HG03175 (cell line): ENCODE results near the gene SERPINE1.
"Not testable (repeated sequence)": the region's sequence is repeated elsewhere in the genome, so short reads cannot be mapped to it uniquely, and the experiment has no call there.

Experiments
- ATAC-seq: cut with Tn5 transposase; IDR thresholded peaks from one replicate; pipeline ENCODE4 v1.9.1; 2021; ENCODE audit warnings: mild to moderate bottlenecking, moderate library complexity; ENCODE audit not compliant: unreplicated experiment

SERPINE1 gene

DNA sequence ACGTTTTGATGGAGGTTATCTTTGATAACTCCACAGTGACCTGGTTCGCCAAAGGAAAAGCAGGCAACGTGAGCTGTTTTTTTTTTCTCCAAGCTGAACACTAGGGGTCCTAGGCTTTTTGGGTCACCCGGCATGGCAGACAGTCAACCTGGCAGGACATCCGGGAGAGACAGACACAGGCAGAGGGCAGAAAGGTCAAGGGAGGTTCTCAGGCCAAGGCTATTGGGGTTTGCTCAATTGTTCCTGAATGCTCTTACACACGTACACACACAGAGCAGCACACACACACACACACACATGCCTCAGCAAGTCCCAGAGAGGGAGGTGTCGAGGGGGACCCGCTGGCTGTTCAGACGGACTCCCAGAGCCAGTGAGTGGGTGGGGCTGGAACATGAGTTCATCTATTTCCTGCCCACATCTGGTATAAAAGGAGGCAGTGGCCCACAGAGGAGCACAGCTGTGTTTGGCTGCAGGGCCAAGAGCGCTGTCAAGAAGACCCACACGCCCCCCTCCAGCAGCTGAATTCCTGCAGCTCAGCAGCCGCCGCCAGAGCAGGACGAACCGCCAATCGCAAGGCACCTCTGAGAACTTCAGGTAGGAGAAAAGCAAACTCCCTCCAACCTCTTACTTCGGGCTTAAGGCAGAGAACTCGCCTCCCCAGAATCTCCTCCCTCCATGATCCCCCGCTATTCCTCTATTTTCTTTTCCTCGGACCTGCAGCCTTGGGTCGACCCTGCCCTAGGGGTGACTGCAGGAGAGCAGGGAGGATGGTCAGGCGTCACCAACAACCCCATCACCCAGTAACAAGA is at the start of gene SERPINE1:
Gene SERPINE1, plus strand, starts transcription at position 454 of the 809 bp plus-strand sequence. CDS start 1,290 bp downstream, outside the sequence.
- ATAC-seq = peak; percentile 47

DNA sequence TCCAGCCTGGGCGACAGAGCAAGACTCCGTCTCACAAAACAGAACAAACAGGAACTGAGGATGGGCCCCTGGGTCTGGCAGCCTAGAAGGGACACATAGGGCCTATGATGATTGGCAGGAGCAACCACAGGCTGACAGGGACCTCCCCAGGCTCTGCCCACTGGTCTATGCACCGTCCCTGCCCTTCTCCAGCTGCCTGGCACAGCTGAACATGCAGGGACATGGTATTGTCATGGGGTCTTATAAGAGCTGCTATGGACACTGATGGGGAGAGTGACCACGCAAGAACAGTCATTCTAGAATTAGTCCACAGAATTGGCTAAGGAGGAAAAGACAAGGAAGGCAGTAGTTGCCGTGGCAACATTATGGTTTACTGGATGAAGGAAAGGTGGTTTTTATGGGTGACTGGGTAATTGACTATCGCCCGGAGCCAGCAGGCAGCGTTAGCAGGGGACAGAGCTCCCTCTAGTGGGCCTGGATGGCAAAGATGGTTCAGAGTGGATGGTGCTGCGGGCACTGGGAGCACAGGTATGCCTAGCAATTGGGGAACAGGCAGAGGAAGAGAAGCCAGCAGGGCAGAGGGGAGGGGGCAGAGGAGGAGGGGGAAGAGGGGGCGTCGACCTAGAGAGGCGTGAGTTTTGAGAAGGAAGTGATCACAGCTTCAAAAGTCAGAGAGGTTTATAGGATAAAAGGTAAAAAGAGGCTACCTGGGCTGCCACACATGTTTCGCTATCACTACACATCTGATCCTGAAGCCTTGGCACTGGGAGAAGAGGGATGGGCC is 49.4 kb upstream of the SERPINE1 start:
- peak; percentile 67 for ATAC-seq

DNA sequence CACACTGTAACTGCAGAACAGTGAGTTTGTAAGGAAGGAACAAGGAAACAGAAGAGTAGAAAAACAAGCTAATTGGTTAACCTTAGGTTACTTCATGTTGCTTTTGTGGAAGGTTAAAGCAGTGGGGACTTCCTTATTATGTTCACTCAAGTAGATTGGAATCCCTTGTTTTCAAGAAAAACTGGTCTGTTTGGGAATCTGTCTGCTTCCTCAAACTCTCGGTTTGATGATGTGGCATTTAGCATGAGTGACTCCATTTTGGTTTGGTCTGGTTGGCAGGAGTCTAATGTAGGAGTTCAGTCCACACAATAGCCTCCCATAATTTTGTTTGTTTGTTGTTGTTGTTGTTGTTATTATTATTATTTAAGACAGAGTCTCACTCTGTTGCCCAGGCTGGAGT is 45.5 kb upstream of the SERPINE1 start:
- ATAC-seq = no peak

DNA sequence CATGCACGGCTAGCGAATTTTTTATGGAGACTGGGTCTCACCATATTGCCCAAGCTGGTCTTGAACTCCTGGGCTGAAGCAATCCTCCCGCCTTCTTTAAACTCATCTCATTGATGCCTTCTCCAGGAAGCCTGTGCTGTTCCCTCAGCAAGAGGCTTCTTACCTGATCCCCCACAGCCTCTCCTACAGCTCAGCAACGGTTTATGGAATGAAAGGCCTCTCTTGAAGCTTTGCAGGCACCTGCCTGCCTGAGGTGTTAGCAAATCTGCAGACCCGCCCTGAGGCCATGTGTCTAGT is 42.1 kb upstream of the SERPINE1 start:
- no peak for ATAC-seq

DNA sequence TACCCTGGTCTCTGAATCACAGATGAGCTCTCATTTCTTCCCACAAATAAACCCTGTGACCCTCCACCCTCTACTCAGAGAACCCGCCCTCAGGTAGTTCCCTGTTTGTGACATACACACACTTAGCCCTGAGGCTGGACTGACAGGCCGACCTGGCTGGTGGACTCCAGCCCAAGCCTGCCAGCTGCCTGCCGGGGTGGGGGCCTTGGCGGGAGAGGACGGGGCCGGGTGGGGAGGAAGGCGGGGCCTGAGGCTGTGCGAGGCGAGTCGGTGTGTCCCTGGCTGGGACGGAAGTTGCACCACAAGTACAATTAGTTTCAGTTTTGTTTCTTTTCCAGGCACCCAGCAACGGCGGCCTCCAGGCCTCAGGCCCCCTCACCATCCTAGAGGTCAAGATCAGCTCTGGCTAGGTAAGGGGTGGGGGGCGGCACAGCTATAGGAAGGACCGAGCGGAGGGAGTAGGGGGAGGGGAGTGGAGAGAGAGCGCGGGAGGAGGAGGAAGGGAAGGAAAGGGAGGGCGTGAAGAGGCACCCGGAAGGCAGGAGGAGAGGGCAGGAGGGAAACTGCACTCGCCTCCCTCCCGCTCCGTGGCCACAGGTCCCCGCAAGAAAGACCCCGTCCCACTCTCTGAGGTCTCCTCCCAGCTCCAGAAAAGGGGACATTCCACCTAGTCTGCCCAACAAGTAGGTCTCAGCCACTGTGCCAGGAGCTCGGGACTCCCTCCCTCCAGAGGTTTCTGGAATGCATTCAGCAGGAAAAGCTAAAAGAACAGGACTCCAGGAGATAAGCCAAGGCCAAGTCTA is 41.5 kb upstream of the SERPINE1 start, which contains the start of gene TRIM56:
Gene TRIM56, plus strand, starts transcription at position 320 of the 803 bp plus-strand sequence. CDS start 1,832 bp downstream, outside the sequence.
- peak; percentile 79 for ATAC-seq

DNA sequence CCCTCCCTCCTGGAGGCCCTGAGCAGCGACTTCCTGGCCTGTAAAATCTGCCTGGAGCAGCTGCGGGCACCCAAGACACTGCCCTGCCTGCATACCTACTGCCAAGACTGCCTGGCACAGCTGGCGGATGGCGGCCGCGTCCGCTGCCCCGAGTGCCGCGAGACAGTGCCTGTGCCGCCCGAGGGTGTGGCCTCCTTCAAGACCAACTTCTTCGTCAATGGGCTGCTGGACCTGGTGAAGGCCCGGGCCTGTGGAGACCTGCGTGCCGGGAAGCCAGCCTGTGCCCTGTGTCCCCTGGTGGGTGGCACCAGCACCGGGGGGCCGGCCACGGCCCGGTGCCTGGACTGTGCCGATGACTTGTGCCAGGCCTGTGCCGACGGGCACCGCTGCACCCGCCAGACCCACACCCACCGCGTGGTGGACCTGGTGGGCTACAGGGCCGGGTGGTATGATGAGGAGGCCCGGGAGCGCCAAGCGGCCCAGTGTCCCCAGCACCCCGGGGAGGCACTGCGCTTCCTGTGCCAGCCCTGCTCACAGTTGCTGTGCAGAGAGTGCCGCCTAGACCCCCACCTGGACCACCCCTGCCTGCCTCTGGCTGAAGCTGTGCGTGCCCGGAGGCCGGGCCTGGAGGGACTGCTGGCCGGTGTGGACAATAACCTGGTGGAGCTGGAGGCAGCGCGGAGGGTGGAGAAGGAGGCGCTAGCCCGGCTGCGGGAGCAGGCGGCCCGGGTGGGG is 39.4 kb upstream of the SERPINE1 start:
- no peak for ATAC-seq

DNA sequence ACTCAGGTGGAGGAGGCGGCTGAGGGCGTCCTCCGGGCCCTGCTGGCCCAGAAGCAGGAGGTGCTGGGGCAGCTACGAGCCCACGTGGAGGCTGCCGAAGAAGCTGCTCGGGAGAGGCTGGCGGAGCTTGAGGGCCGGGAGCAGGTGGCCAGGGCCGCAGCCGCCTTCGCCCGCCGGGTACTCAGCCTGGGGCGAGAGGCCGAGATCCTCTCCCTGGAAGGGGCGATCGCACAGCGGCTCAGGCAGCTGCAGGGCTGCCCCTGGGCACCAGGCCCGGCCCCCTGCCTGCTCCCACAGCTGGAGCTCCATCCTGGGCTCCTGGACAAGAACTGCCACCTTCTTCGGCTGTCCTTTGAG is 38.9 kb upstream of the SERPINE1 start:
- no peak for ATAC-seq

DNA sequence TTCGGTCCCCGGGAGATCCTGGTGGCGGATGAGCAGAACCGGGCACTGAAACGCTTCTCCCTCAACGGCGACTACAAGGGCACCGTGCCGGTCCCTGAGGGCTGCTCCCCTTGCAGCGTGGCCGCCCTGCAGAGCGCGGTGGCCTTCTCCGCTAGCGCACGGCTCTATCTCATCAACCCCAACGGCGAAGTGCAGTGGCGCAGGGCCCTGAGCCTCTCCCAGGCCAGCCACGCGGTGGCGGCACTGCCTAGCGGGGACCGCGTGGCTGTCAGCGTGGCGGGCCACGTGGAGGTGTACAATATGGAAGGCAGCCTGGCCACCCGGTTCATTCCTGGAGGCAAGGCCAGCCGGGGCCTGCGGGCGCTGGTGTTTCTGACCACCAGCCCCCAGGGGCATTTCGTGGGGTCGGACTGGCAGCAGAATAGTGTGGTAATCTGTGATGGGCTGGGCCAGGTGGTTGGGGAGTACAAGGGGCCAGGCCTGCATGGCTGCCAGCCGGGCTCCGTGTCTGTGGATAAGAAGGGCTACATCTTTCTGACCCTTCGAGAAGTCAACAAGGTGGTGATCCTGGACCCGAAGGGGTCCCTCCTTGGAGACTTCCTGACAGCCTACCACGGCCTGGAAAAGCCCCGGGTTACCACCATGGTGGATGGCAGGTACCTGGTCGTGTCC is 37.9 kb upstream of the SERPINE1 start:
- ATAC-seq = no peak

DNA sequence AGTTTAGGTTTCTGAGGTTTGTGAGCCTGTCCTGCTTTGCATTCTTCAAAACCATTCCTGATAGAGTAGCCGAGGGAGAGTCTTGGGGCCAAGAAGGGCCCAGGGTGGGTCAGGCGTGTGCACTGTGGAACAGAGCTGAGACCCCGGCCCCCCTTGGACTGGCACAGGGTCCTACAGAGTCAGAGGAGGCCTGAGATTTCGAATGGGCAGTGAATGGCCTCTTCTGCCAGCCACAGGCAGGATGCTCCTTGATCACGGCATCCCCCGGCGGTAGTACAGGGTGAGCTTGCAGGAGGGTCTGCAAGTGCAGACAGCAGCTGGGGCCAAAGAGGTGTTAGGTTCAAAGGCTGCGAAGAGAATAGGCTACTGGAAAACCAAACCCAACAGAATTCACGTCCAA is 37.0 kb upstream of the SERPINE1 start:
- ATAC-seq = no peak

DNA sequence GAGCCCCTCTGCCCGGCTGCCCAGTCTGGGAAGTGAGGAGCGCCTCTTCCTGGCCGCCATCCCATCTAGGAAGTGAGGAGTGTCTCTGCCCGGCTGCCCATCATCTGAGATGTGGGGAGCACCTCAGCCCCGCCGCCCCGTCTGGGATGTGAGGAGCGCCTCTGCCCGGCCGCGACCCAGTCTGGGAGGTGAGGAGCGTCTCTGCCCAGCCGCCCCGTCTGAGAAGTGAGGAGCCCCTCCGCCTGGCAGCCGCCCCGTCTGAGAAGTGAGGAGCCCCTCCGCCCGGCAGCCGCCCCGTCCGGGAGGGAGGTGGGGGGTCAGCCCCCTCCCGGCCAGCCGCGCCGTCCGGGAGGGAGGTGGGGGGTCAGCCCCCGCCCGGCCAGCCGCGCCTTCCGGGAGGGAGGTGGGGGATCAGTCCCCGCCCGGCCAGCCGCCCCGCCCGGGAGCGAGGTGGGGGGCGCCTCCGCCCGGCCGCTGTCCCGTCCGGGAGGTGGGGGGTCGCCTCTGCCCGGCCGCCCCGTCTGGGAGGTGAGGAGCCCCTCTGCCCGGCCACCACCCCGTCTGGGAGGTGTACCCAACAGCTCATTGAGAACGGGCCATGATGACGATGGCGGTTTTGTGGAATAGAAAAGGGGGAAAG is 34.5 kb upstream of the SERPINE1 start:
- ATAC-seq = not testable (repeated sequence)

DNA sequence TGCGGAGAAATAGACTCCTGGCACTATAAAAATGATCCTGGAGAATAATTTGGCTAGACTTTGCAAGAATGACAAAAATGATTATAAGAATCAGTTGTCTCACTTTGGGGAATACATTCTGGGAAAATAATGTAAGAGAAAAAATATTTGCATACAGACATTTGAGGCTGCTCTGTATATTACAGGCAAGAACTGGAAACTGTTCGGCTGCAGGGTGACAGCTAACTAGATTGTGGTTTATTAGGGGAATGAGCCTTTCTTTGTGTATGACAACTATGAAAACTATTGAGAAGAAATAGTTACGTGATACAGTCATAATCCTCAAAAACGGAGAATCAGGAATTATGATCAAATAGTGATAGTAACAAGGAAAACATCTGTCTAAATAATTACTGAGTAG is 33.0 kb upstream of the SERPINE1 start:
- ATAC-seq = no peak

DNA sequence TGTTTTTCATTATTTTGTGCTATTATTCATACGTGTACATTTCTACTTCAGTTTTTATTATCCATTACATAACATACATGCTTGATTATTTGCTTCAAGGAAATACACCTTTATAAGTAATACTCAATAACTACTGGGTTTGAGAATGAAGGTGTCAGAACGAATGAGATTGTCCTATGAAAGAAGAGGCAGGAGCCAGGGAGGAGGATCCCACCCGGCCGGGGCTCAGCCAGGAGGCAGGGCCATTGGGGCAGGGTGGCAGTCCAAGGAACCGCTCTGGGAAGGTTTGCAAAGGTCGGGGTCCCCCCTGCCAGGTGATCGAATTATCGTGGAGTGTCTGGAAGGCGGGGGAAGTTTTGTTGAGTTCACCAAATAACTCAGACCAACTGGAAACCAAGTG is 32.5 kb upstream of the SERPINE1 start:
- no peak for ATAC-seq

DNA sequence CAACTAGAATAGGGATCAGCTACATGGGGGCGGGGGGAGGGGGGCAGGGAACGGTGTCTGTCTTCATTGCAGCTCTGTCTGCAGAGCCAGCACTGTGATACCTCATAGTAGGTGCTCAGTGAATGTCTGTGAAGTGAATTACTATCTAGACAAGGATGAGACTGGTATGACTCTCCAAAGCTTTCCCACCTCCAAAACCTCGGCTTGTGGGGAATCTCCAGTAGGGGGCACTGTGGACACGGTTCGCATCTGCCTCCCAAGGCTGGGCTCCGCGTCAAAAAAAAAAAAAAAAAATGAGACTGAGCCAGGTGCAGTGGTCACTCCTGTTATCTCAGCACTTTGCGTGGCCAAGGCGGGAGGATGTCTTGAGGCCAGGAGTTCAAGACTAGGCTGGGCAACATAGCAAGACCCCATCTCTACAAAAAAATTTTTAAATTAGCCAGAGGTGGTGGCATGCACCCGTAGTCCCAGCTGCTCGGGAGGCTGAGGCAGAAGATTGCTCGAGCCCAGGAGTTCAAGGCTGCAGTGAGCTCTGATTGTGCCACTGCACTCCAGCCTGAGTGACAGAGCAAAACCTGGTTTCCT is 32.0 kb upstream of the SERPINE1 start:
- no peak for ATAC-seq

DNA sequence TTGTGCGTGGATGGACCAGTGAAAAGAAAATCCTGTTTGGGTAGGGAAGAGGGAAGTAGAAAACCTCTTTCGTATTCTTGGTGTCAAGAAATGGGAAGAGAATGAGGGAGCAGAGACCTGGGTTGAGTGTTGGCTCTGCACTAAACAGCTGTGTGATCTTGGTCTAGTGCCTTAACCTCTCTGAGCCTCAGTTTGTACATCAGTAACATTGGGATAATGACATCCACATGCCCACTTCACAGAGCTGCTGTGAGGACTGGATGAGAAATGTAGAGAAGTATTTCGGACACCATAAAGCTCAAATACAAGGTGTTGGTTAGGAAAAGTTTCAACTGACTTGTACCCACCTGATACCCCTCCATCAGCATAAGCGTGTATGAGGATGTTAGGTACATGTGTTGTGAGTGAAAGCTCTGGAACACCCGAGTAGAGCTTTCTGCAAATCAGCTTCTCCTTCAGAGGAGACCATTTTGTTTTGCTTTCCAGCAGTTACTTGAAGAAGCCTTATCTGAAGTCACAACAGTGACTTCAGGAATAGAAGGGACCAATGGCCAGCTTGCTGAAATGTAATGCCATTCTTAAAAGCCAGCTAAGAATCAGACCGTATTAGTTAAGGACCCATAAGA is 30.5 kb upstream of the SERPINE1 start:
- ATAC-seq = no peak

DNA sequence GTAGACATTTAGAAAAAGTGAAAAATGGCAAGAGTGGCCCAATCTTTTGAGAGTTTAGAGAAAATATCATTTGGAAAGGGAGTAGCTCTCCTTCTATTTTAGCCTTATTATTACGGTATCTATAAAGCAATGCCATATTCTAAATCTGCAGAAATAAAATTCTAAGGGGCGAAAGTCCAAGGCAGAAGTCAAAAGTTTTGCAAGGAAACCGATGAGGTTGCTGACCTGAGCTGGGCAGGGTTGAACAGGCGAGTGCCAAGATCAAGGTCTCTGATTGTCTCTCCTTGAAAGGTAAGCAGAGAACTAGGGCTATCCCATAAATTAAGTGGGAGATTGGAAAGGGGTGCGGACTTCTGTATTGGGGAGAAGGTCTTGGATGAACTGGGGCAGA is 30.0 kb upstream of the SERPINE1 start:
- no peak for ATAC-seq

DNA sequence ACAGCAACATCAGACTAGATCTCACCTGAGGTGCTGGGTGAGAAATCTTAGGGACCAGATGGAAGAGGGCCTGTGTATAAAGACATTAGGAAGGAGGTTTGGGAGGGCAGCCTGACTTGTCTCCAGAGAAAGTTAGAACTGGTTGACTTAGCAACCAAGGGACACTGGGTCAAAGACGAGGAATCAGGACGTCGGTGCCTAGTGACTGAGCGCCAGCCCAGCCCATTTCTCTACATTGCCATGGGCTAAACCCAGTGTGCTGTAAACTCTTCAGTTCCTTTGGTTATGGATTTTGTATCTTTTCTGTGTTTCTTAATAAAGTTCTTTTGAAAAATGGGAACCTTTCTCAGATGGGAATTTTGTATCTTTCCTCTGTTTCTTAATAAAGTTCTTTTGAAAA is 29.3 kb upstream of the SERPINE1 start:
- ATAC-seq = no peak

DNA sequence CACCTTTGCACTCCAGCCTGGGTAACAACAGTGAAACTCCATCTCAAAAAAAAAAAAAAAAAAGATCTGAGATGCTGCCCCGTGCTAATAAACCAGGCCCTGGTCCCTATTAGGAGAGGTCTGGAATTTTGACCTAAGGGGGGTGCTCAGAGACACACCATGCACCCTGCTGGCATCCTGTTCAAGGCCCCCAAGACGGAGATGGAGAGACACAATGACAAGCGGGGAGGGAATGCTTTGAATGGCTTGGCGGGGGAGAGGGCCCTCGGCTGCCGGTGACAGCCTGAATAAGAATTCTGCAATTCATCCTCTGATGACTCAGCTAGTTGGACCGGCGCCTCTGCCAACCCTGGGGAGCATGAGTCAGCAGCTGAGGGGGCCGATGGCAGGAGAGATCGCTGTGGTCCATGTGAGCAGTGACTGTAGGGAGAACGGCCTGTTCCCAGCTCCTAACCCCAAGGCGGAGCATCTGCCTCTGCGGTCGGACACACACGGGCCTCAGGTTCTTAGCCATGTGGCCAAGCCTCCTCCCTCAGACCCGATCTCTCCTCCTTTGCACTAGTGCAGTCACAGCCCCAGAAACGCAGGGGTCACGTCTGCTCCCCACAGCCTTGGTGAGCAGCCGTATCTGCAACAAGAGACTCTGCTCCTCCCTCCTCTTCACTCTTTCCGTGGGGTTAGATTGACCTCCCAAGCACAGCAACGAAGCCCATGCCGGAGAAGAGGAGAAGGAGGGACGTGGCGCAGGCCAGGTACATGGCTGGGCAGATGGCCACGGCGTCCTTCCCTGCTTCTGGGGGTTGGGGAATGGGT is 26.7 kb upstream of the SERPINE1 start:
- no peak for ATAC-seq
